MM.1S (cell line): ENCODE measurements around the gene TUBA8.

Experiments
- DNase-seq: peaks from one replicate; pipeline ENCODE4 v3.0.0-alpha.2; 2015
- H2AFZ ChIP-seq: fragments of 300-600 bp; sonication (generic); 2 replicates; pipeline ENCODE4 v1.6.0; 2016; ENCODE audit warnings: antibody characterized with exemption, low read length
- H3F3A ChIP-seq: fragments of 300-600 bp; sonication (generic); 2 replicates; pipeline ENCODE4 v1.6.1; 2016; ENCODE audit warnings: mild to moderate bottlenecking, antibody characterized with exemption, low read length, moderate library complexity, mixed read lengths; ENCODE audit not compliant: insufficient read depth
- H3K27ac ChIP-seq: fragments of 300-600 bp; sonication (generic); 2 replicates; pipeline ENCODE4 v1.5.1; 2016; ENCODE audit warnings: mild to moderate bottlenecking, low read length
- H3K27me3 ChIP-seq: fragments of 300-600 bp; sonication (generic); replicated peaks from 2 replicates; pipeline ENCODE4 v1.6.0; 2016; ENCODE audit warnings: low read length; ENCODE audit not compliant: insufficient read depth
- H3K36me3 ChIP-seq: fragments of 300-600 bp; sonication (generic); replicated peaks from 2 replicates; pipeline ENCODE4 v1.6.1; 2016; ENCODE audit warnings: mild to moderate bottlenecking, low read length, mixed read lengths; ENCODE audit not compliant: insufficient read depth
- H3K4me1 ChIP-seq: fragments of 300-600 bp; sonication (generic); 2 replicates; pipeline ENCODE4 v1.6.1; 2016; ENCODE audit warnings: low read length, mixed read lengths
- H3K4me2 ChIP-seq: fragments of 300-600 bp; sonication (generic); 2 replicates; pipeline ENCODE4 v1.6.0; 2016; ENCODE audit warnings: low read depth, low read length
- H3K4me3 ChIP-seq: fragments of 300-600 bp; sonication (generic); 2 replicates; pipeline ENCODE4 v1.5.1; 2016; ENCODE audit warnings: low read length, mixed read lengths
- H3K79me2 ChIP-seq: fragments of 300-600 bp; sonication (generic); 2 replicates; pipeline ENCODE4 v1.6.1; 2016; ENCODE audit warnings: mixed run types, low read length, mixed read lengths
- H3K9ac ChIP-seq: fragments of 300-600 bp; sonication (generic); 2 replicates; pipeline ENCODE4 v1.6.1; 2016; ENCODE audit warnings: low read length, mixed read lengths
- H3K9me2 ChIP-seq: fragments of 300-600 bp; sonication (generic); replicated peaks from 2 replicates; pipeline ENCODE4 v1.6.1; 2016; ENCODE audit warnings: mild to moderate bottlenecking, low read length, mixed read lengths; ENCODE audit not compliant: insufficient read depth
- H3K9me3 ChIP-seq: fragments of 300-600 bp; sonication (generic); replicated peaks from 2 replicates; pipeline ENCODE4 v1.6.1; 2016; ENCODE audit warnings: mild to moderate bottlenecking, low read length, mixed read lengths; ENCODE audit not compliant: insufficient read depth
- H4K20me1 ChIP-seq: fragments of 300-600 bp; sonication (generic); 2 replicates; pipeline ENCODE4 v1.6.1; 2016; ENCODE audit warnings: mild to moderate bottlenecking, low read length, moderate library complexity, mixed read lengths; ENCODE audit not compliant: insufficient read depth
- EZH2 ChIP-seq: fragments of 300-600 bp; sonication (generic); optimal IDR thresholded peaks from 2 replicates; pipeline ENCODE3; 2017; ENCODE audit warnings: low read depth, mild to moderate bottlenecking, antibody characterized with exemption, low read length, mixed read lengths
- EZH2phosphoT487 ChIP-seq: fragments of 300-600 bp; sonication (generic); IDR thresholded peaks from 2 replicates; pipeline ENCODE4 v1.6.1; 2018; ENCODE audit warnings: antibody characterized with exemption, low read length
- TF ChIP-seq, protein P1 (sequence below): fragments of 300-600 bp; sonication (generic); IDR thresholded peaks from 2 replicates; pipeline ENCODE4 v1.5.1; 2016; ENCODE audit warnings: antibody characterized with exemption, low read length, mixed read lengths

TUBA8 gene

DNA sequence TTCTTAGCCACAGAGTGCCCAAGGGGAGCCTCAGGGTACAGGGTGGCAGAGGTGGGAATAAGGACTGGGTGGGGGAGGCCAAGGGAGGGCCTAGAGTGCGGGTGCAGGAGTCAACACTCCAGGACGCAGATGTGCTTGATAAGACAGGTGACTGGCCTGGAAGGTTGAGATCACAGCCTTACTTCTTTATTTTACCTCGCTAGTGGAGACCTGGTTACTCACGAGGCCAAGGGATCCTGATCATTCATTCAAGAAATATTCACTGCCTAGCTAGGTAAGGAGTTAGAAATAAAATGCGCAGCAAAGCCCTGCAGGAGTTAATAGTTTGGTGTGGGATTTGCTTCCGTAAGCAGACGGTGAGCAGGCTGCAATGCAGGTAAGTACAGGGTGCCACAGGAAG lies 46.0 kb upstream of the TUBA8 start:
- H3K4me3 ChIP-seq: no peak overlapping the region
- no peaks in the 10 kb centered on the region for H3K27me3 ChIP-seq
- H3K79me2 ChIP-seq: no peaks in the 10 kb centered on the region
- no peak overlapping the region for H3K9ac ChIP-seq
- H3F3A ChIP-seq: peaks cover 8% of the 10 kb centered on the region; the same call in 1 of the 2 replicates
- no peak overlapping the region for H3K4me2 ChIP-seq
- H3K9me3 ChIP-seq: no peaks in the 10 kb centered on the region
- H4K20me1 ChIP-seq: no peaks in the 10 kb centered on the region
- H2AFZ ChIP-seq: no peak overlapping the region
- no peak for DNase-seq
- no peaks in the 10 kb centered on the region for H3K9me2 ChIP-seq
- peaks cover 15% of the 10 kb centered on the region for H3K4me1 ChIP-seq
- TF ChIP-seq EZH2: no peak
- no peak for TF ChIP-seq EZH2phosphoT487
- TF ChIP-seq, protein P1, sequence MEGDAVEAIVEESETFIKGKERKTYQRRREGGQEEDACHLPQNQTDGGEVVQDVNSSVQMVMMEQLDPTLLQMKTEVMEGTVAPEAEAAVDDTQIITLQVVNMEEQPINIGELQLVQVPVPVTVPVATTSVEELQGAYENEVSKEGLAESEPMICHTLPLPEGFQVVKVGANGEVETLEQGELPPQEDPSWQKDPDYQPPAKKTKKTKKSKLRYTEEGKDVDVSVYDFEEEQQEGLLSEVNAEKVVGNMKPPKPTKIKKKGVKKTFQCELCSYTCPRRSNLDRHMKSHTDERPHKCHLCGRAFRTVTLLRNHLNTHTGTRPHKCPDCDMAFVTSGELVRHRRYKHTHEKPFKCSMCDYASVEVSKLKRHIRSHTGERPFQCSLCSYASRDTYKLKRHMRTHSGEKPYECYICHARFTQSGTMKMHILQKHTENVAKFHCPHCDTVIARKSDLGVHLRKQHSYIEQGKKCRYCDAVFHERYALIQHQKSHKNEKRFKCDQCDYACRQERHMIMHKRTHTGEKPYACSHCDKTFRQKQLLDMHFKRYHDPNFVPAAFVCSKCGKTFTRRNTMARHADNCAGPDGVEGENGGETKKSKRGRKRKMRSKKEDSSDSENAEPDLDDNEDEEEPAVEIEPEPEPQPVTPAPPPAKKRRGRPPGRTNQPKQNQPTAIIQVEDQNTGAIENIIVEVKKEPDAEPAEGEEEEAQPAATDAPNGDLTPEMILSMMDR: no peak
- H3K27ac ChIP-seq: no peak overlapping the region
- no peaks in the 10 kb centered on the region for H3K36me3 ChIP-seq

DNA sequence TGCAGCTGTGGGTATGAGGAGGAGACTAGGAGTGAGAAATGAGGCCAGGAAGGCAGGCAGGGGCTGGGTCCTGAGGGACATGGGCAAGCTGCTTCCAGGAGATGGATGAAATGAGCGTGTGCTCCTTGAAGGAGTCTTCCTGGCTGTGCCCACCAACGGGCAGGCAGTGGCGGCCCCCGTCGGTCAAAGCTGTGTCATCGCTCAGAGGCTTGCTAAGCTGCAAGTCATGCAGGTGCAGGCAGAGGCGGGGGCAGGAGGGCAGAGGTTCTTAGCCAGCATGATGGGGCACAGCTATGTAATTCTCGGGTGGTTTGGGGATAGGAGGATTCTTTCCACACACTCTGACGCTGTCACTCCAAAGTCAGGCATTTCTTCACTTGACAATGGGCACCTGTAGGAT lies 45.4 kb upstream of the TUBA8 start:
- no peaks in the 10 kb centered on the region for H3K79me2 ChIP-seq
- H3K9me2 ChIP-seq: no peaks in the 10 kb centered on the region
- H3K9me3 ChIP-seq: no peaks in the 10 kb centered on the region
- no peaks in the 10 kb centered on the region for H3K27me3 ChIP-seq
- H3K9ac ChIP-seq: no peak overlapping the region
- H4K20me1 ChIP-seq: no peaks in the 10 kb centered on the region
- no peak overlapping the region for H2AFZ ChIP-seq
- H3K4me1 ChIP-seq: peaks cover 15% of the 10 kb centered on the region
- TF ChIP-seq EZH2phosphoT487: no peak
- TF ChIP-seq, protein P1: no peak
- no peak for TF ChIP-seq EZH2
- no peak overlapping the region for H3K4me2 ChIP-seq
- no peak overlapping the region for H3K27ac ChIP-seq
- no peaks in the 10 kb centered on the region for H3K36me3 ChIP-seq
- H3F3A ChIP-seq: peaks cover 8% of the 10 kb centered on the region; the same call in 1 of the 2 replicates
- no peak overlapping the region for H3K4me3 ChIP-seq
- DNase-seq: no peak

DNA sequence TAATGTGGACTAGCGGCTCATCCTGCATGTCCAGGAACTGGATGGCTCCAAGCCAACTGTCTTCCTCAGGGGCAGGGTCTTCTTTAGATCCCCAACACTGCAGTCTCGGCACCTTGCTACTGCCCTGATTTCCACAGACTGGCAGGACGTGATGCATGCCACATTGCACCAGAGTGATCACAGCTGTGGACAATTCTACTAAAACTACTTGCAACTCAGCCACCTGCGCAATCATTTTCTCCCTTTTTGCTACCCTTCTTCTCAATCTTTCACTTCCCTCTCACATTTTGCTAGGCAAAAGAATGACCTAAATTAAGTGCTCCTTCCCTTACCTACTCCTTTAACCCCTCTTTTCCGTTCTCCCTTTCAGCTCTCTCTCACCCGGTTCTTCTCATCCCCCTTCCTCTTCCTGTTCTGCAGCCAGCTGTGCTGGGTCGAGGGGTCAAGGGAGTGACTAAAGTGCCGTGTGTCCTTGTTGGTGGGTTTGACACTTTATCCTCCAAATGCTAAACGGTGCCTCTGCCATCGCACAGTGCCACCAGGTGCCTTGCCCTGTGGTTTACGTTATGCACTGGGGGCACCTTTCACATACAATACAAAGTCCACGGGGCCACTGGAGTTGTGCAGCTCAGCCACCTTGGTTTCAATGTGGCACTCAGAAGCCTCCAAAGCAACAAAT lies 44.3 kb upstream of the TUBA8 start:
- Histone ChIP-seq H4K20me1 (no peaks in the 10 kb centered on the region), H3K4me1 (peaks cover 15% of the 10 kb centered on the region), H3F3A (peaks cover 8% of the 10 kb centered on the region; the same call in 1 of the 2 replicates), H2AFZ (peak overlapping the region; percentile 45), H3K9me2 (no peaks in the 10 kb centered on the region), H3K4me3 (no peak overlapping the region), H3K9ac (no peak overlapping the region), H3K27me3 (no peaks in the 10 kb centered on the region), H3K79me2 (no peaks in the 10 kb centered on the region), H3K9me3 (no peaks in the 10 kb centered on the region), H3K36me3 (no peaks in the 10 kb centered on the region), H3K27ac (peak overlapping the region; percentile 50; the same call in 1 of the 2 replicates), H3K4me2 (peak overlapping the region; percentile 52; the same call in 1 of the 2 replicates)
- DNase-seq: no peak
- TF ChIP-seq EZH2: no peak
- TF ChIP-seq EZH2phosphoT487: no peak
- TF ChIP-seq, protein P1: no peak
